GM12878 (cell line): ENCODE results near the gene CD86.

ENCODE experiments used
- CBX5 ChIP-seq: sonication (generic); IDR thresholded peaks from 2 replicates; pipeline ENCODE4 v1.6.1; 2016; ENCODE audit warnings: low read depth, moderate library complexity, mild to moderate bottlenecking, inconsistent platforms
- CEBPB ChIP-seq, 2 experiments: fragments of 150-350 bp in 1 of 2; IDR thresholded peaks; 2 replicates each; pipeline ENCODE4 v1.6.1; 2012 to 2014; ENCODE audit warnings: low read depth in 2 of 2, low read length in 2 of 2, borderline replicate concordance in 1 of 2, inconsistent platforms in 1 of 2
- EP300 ChIP-seq, 2 experiments: fragments of 150-350 bp in 1 of 2; IDR thresholded peaks; 2 replicates each; pipeline ENCODE4 v1.6.1; 2011 to 2012; ENCODE audit warnings: low read depth in 2 of 2, low read length in 2 of 2, borderline replicate concordance in 1 of 2, improper control_type of control experiment in 1 of 2, inconsistent platforms in 1 of 2; ENCODE audit not compliant: control insufficient read depth in 1 of 2
- POLR2AphosphoS5 ChIP-seq: IDR thresholded peaks from 2 replicates; pipeline ENCODE4 v1.6.1; 2011; ENCODE audit warnings: mild to moderate bottlenecking, low read length, inconsistent platforms
- RBBP5 ChIP-seq: fragments of 200-600 bp; sonication (generic); conservative IDR thresholded peaks from 2 replicates; pipeline ENCODE4 v1.6.1; 2016
- RELA ChIP-seq: fragments of 450-650 bp; IDR thresholded peaks from 2 replicates; pipeline ENCODE4 v1.8.0; 2014; ENCODE audit warnings: borderline replicate concordance; ENCODE audit not compliant: partially characterized antibody
- TF ChIP-seq, protein P1 (sequence below), 3 experiments: IDR thresholded peaks in 2 of 3; conservative IDR thresholded peaks in 1 of 3; 2 replicates each; pipeline ENCODE4 v1.5.1; 2011; ENCODE audit warnings: low read depth in 3 of 3, low read length in 3 of 3, mild to moderate bottlenecking in 3 of 3, control low read depth in 2 of 3, moderate library complexity in 2 of 3, inconsistent platforms in 1 of 3, mixed read lengths in 1 of 3; ENCODE audit not compliant: control insufficient read depth in 2 of 3, insufficient read depth in 1 of 3; ENCODE audit errors: extremely low read depth in 1 of 3

DNA sequence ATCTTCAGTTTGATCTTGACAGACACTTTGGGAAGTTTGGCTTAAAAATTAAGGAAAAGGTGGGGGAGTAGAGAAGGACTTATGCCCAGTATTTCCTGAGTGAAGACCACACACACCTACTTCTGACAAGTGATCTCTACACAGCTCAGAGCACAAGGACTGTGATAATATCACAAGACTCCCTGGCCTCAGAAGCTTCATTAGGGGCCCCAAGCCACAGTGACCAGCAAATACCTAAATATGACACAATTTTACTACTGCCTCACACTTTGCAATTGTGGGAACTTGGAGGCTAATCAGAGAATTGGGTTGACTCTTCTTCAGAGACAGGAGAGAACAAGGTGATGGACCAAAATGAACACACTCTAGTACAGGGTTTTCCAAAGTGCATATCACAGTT lies 35.7 kb upstream of the CD86 start:
- TF ChIP-seq CBX5 (no peak), RELA (no peak), POLR2AphosphoS5 (no peak), RBBP5 (no peak), EP300 (IDR thresholded peaks at IDR 0.05; ENCODE audit: borderline replicate concordance in 1 of 2, control insufficient read depth in 1 of 2, low read depth in 2 of 2, low read length in 2 of 2) (peak; percentile 66 to 83; a peak in 3 of 4 replicates), CEBPB (IDR thresholded peaks at IDR 0.05; ENCODE audit: borderline replicate concordance in 1 of 2, low read depth in 2 of 2, low read length in 2 of 2) (no peak)
- TF ChIP-seq, protein P1, sequence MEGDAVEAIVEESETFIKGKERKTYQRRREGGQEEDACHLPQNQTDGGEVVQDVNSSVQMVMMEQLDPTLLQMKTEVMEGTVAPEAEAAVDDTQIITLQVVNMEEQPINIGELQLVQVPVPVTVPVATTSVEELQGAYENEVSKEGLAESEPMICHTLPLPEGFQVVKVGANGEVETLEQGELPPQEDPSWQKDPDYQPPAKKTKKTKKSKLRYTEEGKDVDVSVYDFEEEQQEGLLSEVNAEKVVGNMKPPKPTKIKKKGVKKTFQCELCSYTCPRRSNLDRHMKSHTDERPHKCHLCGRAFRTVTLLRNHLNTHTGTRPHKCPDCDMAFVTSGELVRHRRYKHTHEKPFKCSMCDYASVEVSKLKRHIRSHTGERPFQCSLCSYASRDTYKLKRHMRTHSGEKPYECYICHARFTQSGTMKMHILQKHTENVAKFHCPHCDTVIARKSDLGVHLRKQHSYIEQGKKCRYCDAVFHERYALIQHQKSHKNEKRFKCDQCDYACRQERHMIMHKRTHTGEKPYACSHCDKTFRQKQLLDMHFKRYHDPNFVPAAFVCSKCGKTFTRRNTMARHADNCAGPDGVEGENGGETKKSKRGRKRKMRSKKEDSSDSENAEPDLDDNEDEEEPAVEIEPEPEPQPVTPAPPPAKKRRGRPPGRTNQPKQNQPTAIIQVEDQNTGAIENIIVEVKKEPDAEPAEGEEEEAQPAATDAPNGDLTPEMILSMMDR (IDR thresholded peaks at IDR 0.05 in 2 of 3, conservative IDR thresholded peaks at IDR 0.05 in 1 of 3; ENCODE audit: control insufficient read depth in 2 of 3, extremely low read depth in 1 of 3, insufficient read depth in 1 of 3, low read depth in 3 of 3, low read length in 3 of 3) = no peak
